K562 (cell line): ENCODE results near the gene HPSE2. TPM values are rescaled to one million over a fixed set of nuclear protein-coding genes. Genes with fewer than 3 reads are reported as not detected.

Experiments
- ATAC-seq: fragments of 200-7000 bp; cut with Tn5 transposase; 3 replicates; pipeline ENCODE4 v1.9.1; 2020; ENCODE audit warnings: moderate library complexity
- BruUV-seq: library from RNA; stranded (reverse); fragments of 400-500 nt; replicated peaks from 2 replicates; lab custom pipeline; 2021; lab: Mats Ljungman, UMichigan
- CTCF ChIA-PET: fragments of 300-600 bp; formaldehyde crosslinking; extraction: SDS; loops from one replicate; lab custom pipeline; 2021; ENCODE audit warnings: low intra/inter-chr PET ratio; lab: Yijun Ruan, JAX
- POLR2A ChIA-PET: fragments of 300-600, 350-650 bp; sonication (Branson Sonifier 250); formaldehyde crosslinking; extraction: SDS; loops from one replicate; lab custom pipeline; 2021; ENCODE audit warnings: antibody characterized with exemption, inconsistent platforms; lab: Yijun Ruan, JAX
- DNase-seq, 4 experiments: peaks; one replicate each; pipeline versions ENCODE4 v3.0.0 to v3.0.0-alpha.2; 2011 to 2018; ENCODE audit warnings: low spot score in 3 of 4, mixed read lengths in 3 of 4; ENCODE audit errors: extremely low read depth in 1 of 4
- FAIRE-seq: peaks from 2 replicates; lab custom pipeline; 2011; peaks lifted over from hg19 to GRCh38; lab: Jason Lieb, UNC
- H2AFZ ChIP-seq: 2 replicates; pipeline ENCODE4 v1.6.0; 2011; ENCODE audit warnings: low read depth, low read length, control low read depth, inconsistent platforms
- H3K27ac ChIP-seq: fragments of 200-600 bp; 3 replicates; pipeline ENCODE4 v1.8.0; 2011; ENCODE audit warnings: low read depth, mild to moderate bottlenecking, control low read depth, inconsistent platforms, low read length, moderate library complexity, mixed read lengths; ENCODE audit errors: extremely low read depth
- H3K27me3 ChIP-seq, 2 experiments: fragments of 300-600 bp in 1 of 2; 2 replicates in 1 of 2; 3 replicates in 1 of 2; pipeline versions ENCODE4 v1.6.0 to v1.8.0; 2011; ENCODE audit warnings: inconsistent platforms in 2 of 2, low read length in 2 of 2, mild to moderate bottlenecking in 1 of 2, mixed read lengths in 1 of 2, moderate library complexity in 1 of 2; ENCODE audit not compliant: control insufficient read depth in 2 of 2, insufficient read depth in 2 of 2
- H3K36me3 ChIP-seq: fragments of 300-600 bp; 3 replicates; pipeline ENCODE4 v1.8.0; 2011; ENCODE audit warnings: mild to moderate bottlenecking, low read length, inconsistent platforms; ENCODE audit not compliant: control insufficient read depth, insufficient read depth
- H3K4me1 ChIP-seq, 2 experiments: fragments of 200-600 bp in 1 of 2; replicated peaks in 1 of 2; 2 replicates in 1 of 2; 3 replicates in 1 of 2; pipeline versions ENCODE4 v1.5.1 to v1.8.0; 2011; ENCODE audit warnings: inconsistent platforms in 2 of 2, low read length in 2 of 2, mild to moderate bottlenecking in 1 of 2, mixed read lengths in 1 of 2, moderate library complexity in 1 of 2; ENCODE audit not compliant: control insufficient read depth in 2 of 2, insufficient read depth in 2 of 2
- H3K4me2 ChIP-seq: 2 replicates; pipeline ENCODE4 v1.6.1; 2011; ENCODE audit warnings: low read length, control low read depth, inconsistent platforms, mixed read lengths; ENCODE audit not compliant: insufficient read depth
- H3K4me3 ChIP-seq: fragments of 200-600 bp; sonication (generic), shearing (Covaris generic); 2 replicates; pipeline ENCODE4 v1.5.1; 2016; ENCODE audit warnings: control low read depth, inconsistent platforms
- H3K79me2 ChIP-seq: fragments of 200-600 bp; 3 replicates; pipeline ENCODE4 v1.8.0; 2011; ENCODE audit warnings: low read length, inconsistent platforms; ENCODE audit not compliant: control insufficient read depth, insufficient read depth
- H3K9ac ChIP-seq, 2 experiments: 2 replicates each; pipeline versions ENCODE4 v1.6.0 to v1.6.1; 2011; ENCODE audit warnings: low read depth in 2 of 2, low read length in 2 of 2, control low read depth in 1 of 2, inconsistent platforms in 1 of 2, mild to moderate bottlenecking in 1 of 2, mixed read lengths in 1 of 2; ENCODE audit not compliant: insufficient read depth in 1 of 2
- H3K9me1 ChIP-seq: one replicate; pipeline ENCODE4 v1.6.0; 2011; ENCODE audit warnings: inconsistent platforms, mild to moderate bottlenecking, low read length, moderate library complexity; ENCODE audit not compliant: control insufficient read depth, insufficient read depth
- H3K9me3 ChIP-seq: replicated peaks from 2 replicates; pipeline ENCODE4 v1.5.1; 2011; ENCODE audit warnings: low read depth, low read length, inconsistent platforms; ENCODE audit not compliant: control insufficient read depth, insufficient read depth
- H4K20me1 ChIP-seq: replicated peaks from 2 replicates; pipeline ENCODE4 v1.6.1; 2011; ENCODE audit warnings: low read length, inconsistent platforms, mixed read lengths; ENCODE audit not compliant: control insufficient read depth, insufficient read depth
- CBFA2T2 ChIP-seq: fragments of 450-650 bp; conservative IDR thresholded peaks from 2 replicates; pipeline ENCODE4 v1.6.1; 2017; ENCODE audit warnings: mild to moderate bottlenecking
- CBFA2T3 ChIP-seq: fragments of 450-650 bp; IDR thresholded peaks from 2 replicates; pipeline ENCODE4 v1.6.1; 2017
- LEF1 ChIP-seq: fragments of 450-650 bp; IDR thresholded peaks from 2 replicates; pipeline ENCODE4 v1.6.1; 2016; ENCODE audit warnings: mild to moderate bottlenecking
- NFIC ChIP-seq: fragments of 450-650 bp; IDR thresholded peaks from 2 replicates; pipeline ENCODE4 v1.6.1; 2017; ENCODE audit warnings: mild to moderate bottlenecking, inconsistent platforms
- RNF219 ChIP-seq: fragments of 250-450 bp; sonication (Bioruptor Pico); IDR thresholded peaks from 2 replicates; pipeline ENCODE4 v1.5.0; 2022; ENCODE audit warnings: mild to moderate bottlenecking
- WGBS: fragments of 100-300 bp; shearing (Covaris generic); methylation state at CpG from one replicate; pipeline ENCODE4 v1.1.6; 2016; ENCODE audit warnings: low coverage, mixed read lengths; ENCODE audit not compliant: insufficient coverage; ENCODE audit errors: missing lambda C conversion rate; 5-methylcytosine and 5-hydroxymethylcytosine counted together
- in situ Hi-C: fragments of 300-500 bp; cut with MboI; formaldehyde crosslinking; loops from 4 replicates; pipeline ENCODE4 v1.15.0; 2018; ENCODE audit warnings: inconsistent platforms, mixed read lengths
- intact Hi-C: fragments of 100-400 bp; cut with micrococcal nuclease; formaldehyde crosslinking; loops from 2 replicates; pipeline ENCODE4 v1.14.2; 2022
- polyA plus RNA-seq, 8 experiments: library from polyadenylated mRNA; depleted of rRNA in 4 of 8; stranded (reverse) in 5 of 8; unstranded in 3 of 8; fragments of >200 nt; fragmentation: Nextera tagmentation in 2 of 8; fragmentation: Illumina TruSeq in 1 of 8; extraction: Ambion mirVana in 2 of 8; extraction: Trizol in 1 of 8; gene quantifications; 2 replicates each; pipeline versions ENCODE4 v1.2.1 to v1.2.3, GENCODE V29; 2011 to 2014; ENCODE audit warnings: inconsistent platforms in 1 of 8, missing spikeins in 1 of 8
- total RNA-seq, 7 experiments: library from RNA; depleted of rRNA in 6 of 7; stranded (reverse); fragments of >200 nt in 6 of 7; fragmentation: Illumina TruSeq in 2 of 7; extraction: Trizol in 2 of 7; gene quantifications; 2 replicates each; pipeline versions ENCODE4 v1.2.1 to v1.2.3, GENCODE V29; 2011 to 2021; ENCODE audit warnings: low replicate concordance in 1 of 7

HPSE2 gene
- total and polyA plus RNA-seq, 9 of the 15 experiments (the other 6 are each of a cell fraction or from before 2014, with no cell fraction given), result 0.03 to 0.10 (median 0.04) TPM; not detected in 2

- FAIRE-seq, result no peak
- Histone ChIP-seq H3K9me3 (no peaks in the 10 kb centered on the region), H3K9me1 (no peaks in the 10 kb centered on the region), H3K79me2 (no peaks in the 10 kb centered on the region), H2AFZ (peak overlapping the region; percentile 44), H3K27ac (no peak overlapping the region), H3K4me2 (no peak overlapping the region), H3K27me3 (no peaks in the 10 kb centered on the region), H3K4me3 (no peak overlapping the region), H3K4me1 (no peaks in the 10 kb centered on the region; a peak in 1 of 5 replicates), H4K20me1 (no peaks in the 10 kb centered on the region), H3K36me3 (no peaks in the 10 kb centered on the region), H3K9ac (no peak overlapping the region)
- ATAC-seq, result no peak
- no peak for TF ChIP-seq RNF219 (CRISPR knock-in tag)
- TF ChIP-seq CBFA2T2, result 0 out of 2 replicates have a peak, but pooled peaks have one; percentile 6
- no peak for TF ChIP-seq LEF1
- 0 out of 2 replicates have a peak, but pooled peaks have one; percentile 27 for TF ChIP-seq CBFA2T3
- TF ChIP-seq NFIC, result no peak
- ChIA-PET CTCF (no interaction called here), POLR2A (no interaction called here)
- DNase-seq, result no peak
- 27% methylated on average over 6 of the region's 6 CpGs for WGBS
- in situ Hi-C loops (no loop called here), intact Hi-C loops (no loop called here)
- BruUV-seq, result no TSS peak
These were observed 282.4 kb downstream of the HPSE2 start for GRCh38 chr10:98953251-98953650.
